ENCODE results near the gene DNAJC18. TPM values are rescaled to one million over a fixed set of nuclear protein-coding genes. Genes with fewer than 3 reads are reported as not detected.
A peak's percentile ranks its signal among the peaks of the same experiment; 100 is the strongest.
"Not testable (repeated sequence)": the region's sequence is repeated elsewhere in the genome, so short reads cannot be mapped to it uniquely, and the experiment has no call there.

DNAJC18 gene
- total and polyA plus RNA-seq, 2 donors, result 4.3 TPM

GRCh38 chr5:139389701-139390638 lies 49.4 kb downstream of the DNAJC18 start, which contains the start of gene MZB1:
Gene MZB1 (minus strand): TSS chr5:139389913. CDS start chr5:139389856, 57 bp downstream.
- WGBS, result 14% methylated on average over 11 of the region's 11 CpGs
- Histone ChIP-seq H3K4me1 (ENCODE audit: control insufficient read depth in 2 of 2, insufficient read depth in 2 of 2, low read length in 2 of 2) (peaks cover 46 to 89% of the 10 kb centered on the region in 2 donors), H3K9me3 (ENCODE audit: control insufficient read depth in 2 of 2, insufficient read depth in 1 of 2, low read length in 1 of 2) (peaks cover 0 to 3% of the 10 kb centered on the region in 2 donors), H3K27ac (ENCODE audit: low read depth in 1 of 2, low read length in 1 of 2) (peak within 1 kb of the TSS; percentile 85 to 100), H3K27me3 (ENCODE audit: control insufficient read depth in 2 of 2, insufficient read depth in 1 of 2, low read length in 1 of 2) (peaks cover 0 to 30% of the 10 kb centered on the region in 2 donors), H3K4me3 (ENCODE audit: low read length in 2 of 2) (peak within 1 kb of the TSS; percentile 72 to 100), H3K36me3 (ENCODE audit: control insufficient read depth in 2 of 2, insufficient read depth in 2 of 2, low read length in 1 of 2) (peaks cover 4 to 23% of the 10 kb centered on the region in 2 donors)
- DNase-seq (ENCODE audit: low read depth in 6 of 9, low spot score in 9 of 9), result peak in 7 of 9 donors; percentile 73 to 94 (median 85)

GRCh38 chr5:139388198-139388821 lies 51.0 kb downstream of the DNAJC18 start:
- DNase-seq (ENCODE audit: low read depth in 6 of 9, low spot score in 9 of 9), result peak in 7 of 9 donors; percentile 73 to 96 (median 89)
- Histone ChIP-seq H3K4me3 (ENCODE audit: low read length in 2 of 2) (peak overlapping the region; percentile 72 to 100), H3K27ac (ENCODE audit: low read depth in 1 of 2, low read length in 1 of 2) (peak overlapping the region; percentile 92 to 100), H3K9me3 (ENCODE audit: control insufficient read depth in 2 of 2, insufficient read depth in 1 of 2, low read length in 1 of 2) (peaks cover 0 to 2% of the 10 kb centered on the region in 2 donors), H3K27me3 (ENCODE audit: control insufficient read depth in 2 of 2, insufficient read depth in 1 of 2, low read length in 1 of 2) (peaks cover 0 to 13% of the 10 kb centered on the region in 2 donors), H3K4me1 (ENCODE audit: control insufficient read depth in 2 of 2, insufficient read depth in 2 of 2, low read length in 2 of 2) (peaks cover 45 to 95% of the 10 kb centered on the region in 2 donors), H3K36me3 (ENCODE audit: control insufficient read depth in 2 of 2, insufficient read depth in 2 of 2, low read length in 1 of 2) (peaks cover 4 to 23% of the 10 kb centered on the region in 2 donors)
- WGBS, result 4% methylated on average over 8 of the region's 8 CpGs

GRCh38 chr5:139387611-139388197 lies 51.6 kb downstream of the DNAJC18 start:
- 8% methylated on average over 10 of the region's 10 CpGs for WGBS
- Histone ChIP-seq H3K9me3 (ENCODE audit: control insufficient read depth in 2 of 2, insufficient read depth in 1 of 2, low read length in 1 of 2) (no peaks in the 10 kb centered on the region), H3K27ac (ENCODE audit: low read depth in 1 of 2, low read length in 1 of 2) (peak overlapping the region; percentile 92 to 100), H3K36me3 (ENCODE audit: control insufficient read depth in 2 of 2, insufficient read depth in 2 of 2, low read length in 1 of 2) (peaks cover 4 to 23% of the 10 kb centered on the region in 2 donors), H3K4me1 (ENCODE audit: control insufficient read depth in 2 of 2, insufficient read depth in 2 of 2, low read length in 2 of 2) (peaks cover 45 to 94% of the 10 kb centered on the region in 2 donors), H3K27me3 (ENCODE audit: control insufficient read depth in 2 of 2, insufficient read depth in 1 of 2, low read length in 1 of 2) (peaks cover 0 to 7% of the 10 kb centered on the region in 2 donors), H3K4me3 (ENCODE audit: low read length in 2 of 2) (peak overlapping the region; percentile 72 to 100)
- peak in 3 of 9 donors; percentile 32 to 74 (median 47) for DNase-seq (ENCODE audit: low read depth in 6 of 9, low spot score in 9 of 9)

DNA sequence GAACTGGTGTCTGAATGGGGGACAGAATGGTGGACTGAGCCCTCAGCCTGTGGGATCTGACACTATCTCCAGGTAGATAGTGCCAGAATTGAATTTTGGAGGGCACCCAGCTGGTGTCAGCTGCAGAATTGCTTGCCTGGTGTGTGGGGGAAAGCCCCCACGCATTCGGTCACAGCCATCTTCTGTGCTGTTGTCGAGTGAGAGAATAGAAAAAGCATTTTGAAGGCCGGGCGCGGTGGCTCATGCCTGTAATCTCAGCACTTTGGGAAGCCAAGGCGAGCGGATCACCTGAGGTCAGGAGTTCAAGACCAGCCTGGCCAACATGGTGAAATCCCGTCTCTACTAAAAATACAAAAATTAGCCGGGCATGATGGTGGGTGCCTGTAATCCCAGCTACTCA lies 52.4 kb downstream of the DNAJC18 start:
- Histone ChIP-seq H3K4me1 (ENCODE audit: control insufficient read depth in 2 of 2, insufficient read depth in 2 of 2, low read length in 2 of 2) (peaks cover 44 to 96% of the 10 kb centered on the region in 2 donors), H3K27ac (ENCODE audit: low read depth in 1 of 2, low read length in 1 of 2) (peak overlapping the region; percentile 62 to 100), H3K36me3 (ENCODE audit: control insufficient read depth in 2 of 2, insufficient read depth in 2 of 2, low read length in 1 of 2) (peaks cover 4 to 23% of the 10 kb centered on the region in 2 donors), H3K4me3 (ENCODE audit: low read length in 2 of 2) (peak overlapping the region; percentile 72 to 100)
- DNase-seq (ENCODE audit: low read depth in 6 of 9, low spot score in 9 of 9), result peak in 1 of 9 donors; percentile 29
- not testable (repeated sequence) for H3K27me3 ChIP-seq (ENCODE audit: control insufficient read depth in 2 of 2, insufficient read depth in 1 of 2, low read length in 1 of 2); H3K9me3 ChIP-seq (ENCODE audit: control insufficient read depth in 2 of 2, insufficient read depth in 1 of 2, low read length in 1 of 2)
- WGBS, result 81% methylated on average over 10 of the region's 10 CpGs

DNA sequence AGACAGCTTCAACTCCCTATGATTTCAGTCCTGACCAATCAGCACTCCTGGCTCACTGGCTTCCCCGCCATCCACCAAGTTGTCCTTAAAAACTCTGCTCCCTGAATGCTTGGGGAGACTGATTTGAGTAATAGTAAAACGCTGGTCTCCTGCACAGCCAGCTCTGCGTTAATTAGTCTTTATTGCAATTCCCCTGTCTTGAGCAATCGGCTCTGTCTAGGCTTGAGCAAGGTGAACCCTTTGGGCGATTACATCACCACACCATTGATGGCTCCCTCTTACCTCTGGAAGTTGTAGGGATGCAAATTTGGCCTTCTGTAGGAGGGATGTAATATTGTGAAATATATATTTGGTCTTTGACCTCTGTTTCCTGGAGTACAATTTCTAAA lies 53.3 kb downstream of the DNAJC18 start:
- Histone ChIP-seq H3K4me3 (ENCODE audit: low read length in 2 of 2) (peak overlapping the region; percentile 72 to 100), H3K27me3 (ENCODE audit: control insufficient read depth in 2 of 2, insufficient read depth in 1 of 2, low read length in 1 of 2) (no peaks in the 10 kb centered on the region), H3K9me3 (ENCODE audit: control insufficient read depth in 2 of 2, insufficient read depth in 1 of 2, low read length in 1 of 2) (no peaks in the 10 kb centered on the region), H3K36me3 (ENCODE audit: control insufficient read depth in 2 of 2, insufficient read depth in 2 of 2, low read length in 1 of 2) (peaks cover 4 to 23% of the 10 kb centered on the region in 2 donors), H3K4me1 (ENCODE audit: control insufficient read depth in 2 of 2, insufficient read depth in 2 of 2, low read length in 2 of 2) (peaks cover 36 to 87% of the 10 kb centered on the region in 2 donors), H3K27ac (ENCODE audit: low read depth in 1 of 2, low read length in 1 of 2) (peak overlapping the region; percentile 46 to 86)
- WGBS, result 84% methylated on average over 5 of the region's 5 CpGs
- DNase-seq (ENCODE audit: low read depth in 6 of 9, low spot score in 9 of 9), result no peak

GRCh38 chr5:139385061-139386049 lies 54.0 kb downstream of the DNAJC18 start:
- peak in 2 of 9 donors; percentile 39 to 66 for DNase-seq (ENCODE audit: low read depth in 6 of 9, low spot score in 9 of 9)
- peak overlapping the region; percentile 78 to 86 for H3K27ac ChIP-seq (ENCODE audit: low read depth in 1 of 2, low read length in 1 of 2)
- 14% methylated on average over 8 of the region's 8 CpGs for WGBS

DNA sequence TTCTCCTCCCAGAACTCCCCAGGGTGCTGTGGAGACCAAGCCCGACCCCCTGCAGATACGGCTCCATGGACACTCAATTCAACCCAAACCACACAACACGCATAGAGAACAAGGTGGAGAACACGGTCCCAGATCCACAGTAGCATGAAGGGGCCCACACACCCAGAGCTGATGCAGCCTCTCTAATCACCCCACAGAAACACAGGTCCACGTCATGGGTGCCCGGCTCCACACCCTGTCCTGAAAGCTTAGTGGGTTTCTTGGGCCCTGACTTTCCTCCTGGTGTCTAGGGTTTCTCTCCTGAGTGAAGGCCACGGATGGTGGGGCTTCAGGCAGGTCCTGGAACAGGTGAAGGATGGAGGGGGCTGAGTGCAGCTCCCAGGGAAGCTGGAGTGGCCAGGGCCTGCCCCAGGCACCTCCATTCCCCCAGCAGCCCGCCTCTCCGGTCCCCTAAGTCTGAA lies 54.7 kb downstream of the DNAJC18 start:
- Histone ChIP-seq H3K27ac (ENCODE audit: low read depth in 1 of 2, low read length in 1 of 2) (peak overlapping the region; percentile 78 to 86), H3K4me1 (ENCODE audit: control insufficient read depth in 2 of 2, insufficient read depth in 2 of 2, low read length in 2 of 2) (peaks cover 24 to 73% of the 10 kb centered on the region in 2 donors), H3K36me3 (ENCODE audit: control insufficient read depth in 2 of 2, insufficient read depth in 2 of 2, low read length in 1 of 2) (peaks cover 4 to 23% of the 10 kb centered on the region in 2 donors), H3K27me3 (ENCODE audit: control insufficient read depth in 2 of 2, insufficient read depth in 1 of 2, low read length in 1 of 2) (no peaks in the 10 kb centered on the region), H3K9me3 (ENCODE audit: control insufficient read depth in 2 of 2, insufficient read depth in 1 of 2, low read length in 1 of 2) (no peaks in the 10 kb centered on the region), H3K4me3 (ENCODE audit: low read length in 2 of 2) (peak overlapping the region; percentile 57 to 100)
- 69% methylated on average over 9 of the region's 9 CpGs for WGBS
- DNase-seq (ENCODE audit: low read depth in 6 of 9, low spot score in 9 of 9), result peak in 1 of 9 donors; percentile 20

More at GRCh38 chr5:139385061-139386049, 54.0 kb downstream of the DNAJC18 start:
- peak overlapping the region; percentile 57 to 100 for H3K4me3 ChIP-seq (ENCODE audit: low read length in 2 of 2)
- peaks cover 29 to 80% of the 10 kb centered on the region in 2 donors for H3K4me1 ChIP-seq (ENCODE audit: control insufficient read depth in 2 of 2, insufficient read depth in 2 of 2, low read length in 2 of 2)
- H3K27me3 ChIP-seq (ENCODE audit: control insufficient read depth in 2 of 2, insufficient read depth in 1 of 2, low read length in 1 of 2), result no peaks in the 10 kb centered on the region
- H3K36me3 ChIP-seq (ENCODE audit: control insufficient read depth in 2 of 2, insufficient read depth in 2 of 2, low read length in 1 of 2), result peaks cover 4 to 23% of the 10 kb centered on the region in 2 donors
- H3K9me3 ChIP-seq (ENCODE audit: control insufficient read depth in 2 of 2, insufficient read depth in 1 of 2, low read length in 1 of 2), result no peaks in the 10 kb centered on the region
